ENCODE data around the gene CELSR1. TPM values are rescaled to one million over a fixed set of nuclear protein-coding genes. Genes with fewer than 3 reads are reported as not detected.

Gene CELSR1
- total and polyA plus RNA-seq, 8 donors, result 0.75 to 3.2 (median 1.2) TPM

- no peak for FAIRE-seq
- Histone ChIP-seq H3K4me1 (peaks cover 27 to 30% (median 30%) of the 10 kb centered on the region in 3 donors), H3K36me3 (no peaks in the 10 kb centered on the region), H3K27me3 (no peaks in the 10 kb centered on the region), H3K9me3 (no peaks in the 10 kb centered on the region), H3K27ac (peak overlapping the region in 2 of 4 donors; percentile 5 to 11), H3K4me3 (no peak overlapping the region)
- peak; percentile 1 to 32 (median 14) for ATAC-seq
- 77 to 78% methylated on average over 38 of the region's 38 CpGs for WGBS, 2 donors
- no peak for TF ChIP-seq CTCF (IDR thresholded peaks at IDR 0.05)
- intact Hi-C loops (cut with DNase I), result no loop called here
- peak in 3 of 6 donors; percentile 53 to 77 (median 74) for DNase-seq
Measured at GRCh38 chr22:46374663-46375474, 162.6 kb downstream of the CELSR1 start.

DNA sequence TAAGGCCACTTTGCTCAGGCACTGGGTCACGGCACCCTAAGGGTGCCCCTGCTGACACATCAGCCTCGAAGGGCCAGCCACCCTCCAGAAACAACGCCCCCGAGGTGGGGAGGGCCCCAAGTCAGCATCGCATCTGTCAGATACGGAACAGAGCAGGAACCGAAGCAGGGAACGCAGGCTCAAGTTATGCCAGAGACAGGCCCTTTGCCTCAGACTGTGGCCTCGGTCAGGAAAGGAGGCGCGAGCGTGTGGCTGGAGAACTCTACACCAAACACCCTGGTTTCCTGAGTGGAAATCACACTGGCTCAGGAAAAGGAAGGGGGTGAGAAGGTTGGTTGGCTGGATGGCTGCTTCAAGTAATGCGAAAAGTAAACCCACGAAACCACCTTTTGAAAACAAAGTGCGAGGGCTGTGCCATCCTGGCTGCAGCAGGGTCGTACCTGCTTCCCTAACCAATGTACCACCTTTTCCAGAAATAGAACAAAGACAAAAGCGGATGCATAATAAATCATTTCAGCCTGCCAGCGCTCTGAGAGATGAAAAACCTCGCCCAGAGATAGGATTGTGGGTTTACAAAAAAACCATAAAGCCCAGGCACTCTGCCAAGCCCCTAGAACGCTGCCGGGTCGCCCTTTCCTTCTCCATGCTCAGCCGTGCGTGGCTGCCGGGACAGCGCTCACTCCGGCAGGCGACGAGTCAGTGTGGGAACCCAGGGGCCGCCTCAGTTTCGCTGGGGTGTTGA, 163.3 kb downstream of the CELSR1 start:
- ATAC-seq (no peak), FAIRE-seq (no peak), DNase-seq (peak in 2 of 6 donors; percentile 50 to 63)
- TF ChIP-seq CTCF (IDR thresholded peaks at IDR 0.05), result no peak
- intact Hi-C loops (cut with DNase I), result no loop called here
- Histone ChIP-seq H3K36me3 (no peaks in the 10 kb centered on the region), H3K9me3 (no peaks in the 10 kb centered on the region), H3K4me3 (no peak overlapping the region), H3K27ac (peak overlapping the region in 1 of 4 donors; percentile 11), H3K4me1 (peaks cover 22 to 25% (median 24%) of the 10 kb centered on the region in 3 donors), H3K27me3 (no peaks in the 10 kb centered on the region)
- 65 to 66% methylated on average over 31 of the region's 31 CpGs for WGBS, 2 donors

DNA sequence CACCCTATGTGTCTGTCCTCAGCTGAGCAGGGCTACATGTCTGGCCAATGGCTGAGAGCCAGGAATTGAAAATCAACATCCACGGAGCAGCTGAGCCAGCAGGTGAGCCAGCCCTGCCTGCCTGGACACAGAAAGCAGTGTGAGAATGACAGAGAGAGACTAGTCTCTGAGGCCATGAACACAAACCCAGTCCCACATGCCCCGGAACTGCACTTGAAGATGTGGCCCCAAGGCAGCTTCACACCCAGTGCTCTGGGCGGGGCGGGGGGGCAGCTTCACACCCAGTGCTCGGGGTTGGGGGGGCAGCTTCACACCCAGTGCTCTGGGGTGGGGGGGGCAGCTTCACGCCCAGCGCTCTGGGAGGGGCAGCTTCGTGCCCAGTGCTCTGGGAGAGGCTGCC, 164.3 kb downstream of the CELSR1 start:
- intact Hi-C loops (cut with DNase I), result no loop called here
- Histone ChIP-seq H3K9me3 (no peaks in the 10 kb centered on the region), H3K27me3 (no peaks in the 10 kb centered on the region), H3K4me3 (no peak overlapping the region), H3K27ac (no peak overlapping the region), H3K4me1 (peaks cover 13 to 16% (median 15%) of the 10 kb centered on the region in 3 donors), H3K36me3 (no peaks in the 10 kb centered on the region)
- 24 to 33% methylated on average over 6 to 8 of the region's 8 CpGs for WGBS, 2 donors
- ATAC-seq (peak in 3 of 4 donors; percentile 9 to 24 (median 14)), FAIRE-seq (no peak), DNase-seq (peak in 4 of 6 donors; percentile 52 to 72 (median 69))
- TF ChIP-seq CTCF (IDR thresholded peaks at IDR 0.05), result no peak

DNA sequence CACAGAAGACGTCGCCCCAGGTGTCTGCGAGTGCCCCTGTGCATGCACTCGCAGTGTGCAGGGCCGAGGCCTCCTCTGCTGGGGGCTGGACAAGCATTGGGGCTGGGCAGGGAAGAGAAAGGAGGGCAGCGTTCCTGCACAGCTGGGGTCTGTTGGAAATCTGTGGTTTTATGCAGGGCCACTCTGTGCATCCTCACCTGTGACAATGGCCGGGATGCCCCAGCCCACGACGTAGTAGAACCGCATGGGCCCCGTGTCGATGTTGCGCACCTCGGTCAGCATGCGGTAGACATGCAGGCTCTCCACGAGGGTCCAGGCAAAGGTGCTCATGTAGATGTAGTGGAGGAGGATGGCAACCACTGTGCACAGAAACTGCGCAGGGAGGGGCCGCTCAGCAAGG, 164.7 kb downstream of the CELSR1 start:
- Histone ChIP-seq H3K27ac (no peak overlapping the region), H3K9me3 (no peaks in the 10 kb centered on the region), H3K36me3 (no peaks in the 10 kb centered on the region), H3K4me1 (peaks cover 8 to 12% (median 11%) of the 10 kb centered on the region in 3 donors), H3K4me3 (no peak overlapping the region), H3K27me3 (no peaks in the 10 kb centered on the region)
- DNase-seq (peak in 2 of 6 donors; percentile 26 to 58), FAIRE-seq (no peak), ATAC-seq (no peak)
- intact Hi-C loops (cut with DNase I), result no loop called here
- 90 to 92% methylated on average over 18 of the region's 18 CpGs for WGBS, 2 donors
- no peak for TF ChIP-seq CTCF (IDR thresholded peaks at IDR 0.05)

All from pancreas (tissue), 10 donors.